ENCODE measurements around the gene CTNND1.

Gene CTNND1

GRCh38 chr11:57764021-57764420 lies 2.4 kb downstream of the CTNND1 start:
- no peak for DNase-seq

GRCh38 chr11:57764566-57764965 lies 3.0 kb downstream of the CTNND1 start:
- DNase-seq = no peak

- DNase-seq = no peak
Observed at GRCh38 chr11:57764972-57765371, 3.4 kb downstream of the CTNND1 start.

- DNase-seq = no peak
Observed at GRCh38 chr11:57770793-57771192, 9.2 kb downstream of the CTNND1 start.

GRCh38 chr11:57771365-57771764 lies 9.8 kb downstream of the CTNND1 start:
- no peak for DNase-seq

GRCh38 chr11:57772562-57772961 lies 11.0 kb downstream of the CTNND1 start:
- no peak for DNase-seq

- DNase-seq = no peak
Observed at GRCh38 chr11:57773026-57773598, 11.5 kb downstream of the CTNND1 start.

GRCh38 chr11:57775491-57775890 lies 13.9 kb downstream of the CTNND1 start:
- no peak for DNase-seq

GRCh38 chr11:57776031-57776521 lies 14.5 kb downstream of the CTNND1 start:
- no peak for DNase-seq

GRCh38 chr11:57776577-57777210 lies 15.1 kb downstream of the CTNND1 start:
- no peak for DNase-seq

- DNase-seq = no peak
Observed at GRCh38 chr11:57777969-57778317, 16.3 kb downstream of the CTNND1 start.

GRCh38 chr11:57778318-57779037 lies 16.9 kb downstream of the CTNND1 start:
- peak; percentile 79 for DNase-seq

- no peak for DNase-seq
Observed at GRCh38 chr11:57779276-57779675, 17.7 kb downstream of the CTNND1 start.

- peak; percentile 50 for DNase-seq
Observed at GRCh38 chr11:57781529-57781943, 19.9 kb downstream of the CTNND1 start.

- DNase-seq = no peak
Observed at GRCh38 chr11:57785072-57785471, 23.5 kb downstream of the CTNND1 start.

GRCh38 chr11:57786436-57786835 lies 24.8 kb downstream of the CTNND1 start:
- DNase-seq = no peak

GRCh38 chr11:57787006-57787604 lies 25.5 kb downstream of the CTNND1 start:
- no peak for DNase-seq

- no peak for DNase-seq
Observed at GRCh38 chr11:57787920-57788702, 26.5 kb downstream of the CTNND1 start.

GRCh38 chr11:57788703-57789088 lies 27.1 kb downstream of the CTNND1 start:
- DNase-seq = no peak

- no peak for DNase-seq
Observed at GRCh38 chr11:57791321-57792059, 29.9 kb downstream of the CTNND1 start.

- no peak for DNase-seq
Observed at GRCh38 chr11:57792060-57792541, 30.5 kb downstream of the CTNND1 start.

- no peak for DNase-seq
Observed at GRCh38 chr11:57792870-57793269, 31.3 kb downstream of the CTNND1 start.

Measured in NCI-H510A treated with DMSO at 0.1 percent for 48 hours (cell line).